Measurements from ENCODE around the gene GALE.

The GALE gene

GRCh38 chr1:23825762-23826522, 25.4 kb upstream of the GALE start:
- Histone ChIP-seq H3K27ac (ENCODE audit: low read depth, low read length) (peak overlapping the region; percentile 81), H3K9ac (ENCODE audit: low read length) (peak overlapping the region; percentile 3), H3K4me1 (ENCODE audit: insufficient read depth, low read length) (peaks cover 12% of the 10 kb centered on the region), H3K27me3 (ENCODE audit: control insufficient read depth in 1 of 2, insufficient read depth in 2 of 2, low read length in 2 of 2) (no peaks in the 10 kb centered on the region), H3K9me3 (ENCODE audit: low read length) (no peaks in the 10 kb centered on the region), H3K4me3 (ENCODE audit: low read depth in 1 of 2, low read length in 2 of 2) (peak overlapping the region; percentile 91 to 100), H3K36me3 (ENCODE audit: insufficient read depth, low read length) (no peaks in the 10 kb centered on the region)

- H3K4me1 ChIP-seq (ENCODE audit: insufficient read depth, low read length): peaks cover 12% of the 10 kb centered on the region
- H3K9ac ChIP-seq (ENCODE audit: low read length): peak within 1 kb of the TSS; percentile 100
- H3K27ac ChIP-seq (ENCODE audit: low read depth, low read length): peak within 1 kb of the TSS; percentile 81
- H3K4me3 ChIP-seq (ENCODE audit: low read depth in 1 of 2, low read length in 2 of 2): peak within 1 kb of the TSS; percentile 91 to 100
- H3K9me3 ChIP-seq (ENCODE audit: low read length): no peaks in the 10 kb centered on the region
- no peaks in the 10 kb centered on the region for H3K36me3 ChIP-seq (ENCODE audit: insufficient read depth, low read length)
- H3K27me3 ChIP-seq (ENCODE audit: control insufficient read depth in 1 of 2, insufficient read depth in 2 of 2, low read length in 2 of 2): no peaks in the 10 kb centered on the region
Observed at GRCh38 chr1:23825076-23825761, 24.7 kb upstream of the GALE start, which contains the start of gene HMGCL. Gene HMGCL (minus strand): TSS chr1:23825429. CDS start chr1:23825415, 14 bp downstream.

GRCh38 chr1:23824711-23825075, 24.1 kb upstream of the GALE start:
- peak overlapping the region; percentile 100 for H3K9ac ChIP-seq (ENCODE audit: low read length)
- peak overlapping the region; percentile 81 for H3K27ac ChIP-seq (ENCODE audit: low read depth, low read length)
- H3K36me3 ChIP-seq (ENCODE audit: insufficient read depth, low read length): no peaks in the 10 kb centered on the region
- H3K9me3 ChIP-seq (ENCODE audit: low read length): no peaks in the 10 kb centered on the region
- peaks cover 12% of the 10 kb centered on the region for H3K4me1 ChIP-seq (ENCODE audit: insufficient read depth, low read length)
- H3K27me3 ChIP-seq (ENCODE audit: control insufficient read depth in 1 of 2, insufficient read depth in 2 of 2, low read length in 2 of 2): no peaks in the 10 kb centered on the region
- peak overlapping the region; percentile 91 to 100 for H3K4me3 ChIP-seq (ENCODE audit: low read depth in 1 of 2, low read length in 2 of 2)

GRCh38 chr1:23823767-23824166, 23.2 kb upstream of the GALE start:
- H3K27ac ChIP-seq (ENCODE audit: low read depth, low read length): no peak overlapping the region
- H3K9ac ChIP-seq (ENCODE audit: low read length): no peak overlapping the region
- no peak overlapping the region for H3K4me3 ChIP-seq (ENCODE audit: low read depth in 1 of 2, low read length in 2 of 2)
- no peaks in the 10 kb centered on the region for H3K9me3 ChIP-seq (ENCODE audit: low read length)
- H3K27me3 ChIP-seq (ENCODE audit: control insufficient read depth in 1 of 2, insufficient read depth in 2 of 2, low read length in 2 of 2): no peaks in the 10 kb centered on the region
- peaks cover 12% of the 10 kb centered on the region for H3K4me1 ChIP-seq (ENCODE audit: insufficient read depth, low read length)
- no peaks in the 10 kb centered on the region for H3K36me3 ChIP-seq (ENCODE audit: insufficient read depth, low read length)

GRCh38 chr1:23817633-23818032, 17.1 kb upstream of the GALE start:
- peaks cover 54% of the 10 kb centered on the region for H3K36me3 ChIP-seq (ENCODE audit: insufficient read depth, low read length)
- H3K9me3 ChIP-seq (ENCODE audit: low read length): no peaks in the 10 kb centered on the region
- H3K9ac ChIP-seq (ENCODE audit: low read length): no peak overlapping the region
- no peaks in the 10 kb centered on the region for H3K27me3 ChIP-seq (ENCODE audit: control insufficient read depth in 1 of 2, insufficient read depth in 2 of 2, low read length in 2 of 2)
- H3K4me1 ChIP-seq (ENCODE audit: insufficient read depth, low read length): no peaks in the 10 kb centered on the region
- no peak overlapping the region for H3K4me3 ChIP-seq (ENCODE audit: low read depth in 1 of 2, low read length in 2 of 2)
- H3K27ac ChIP-seq (ENCODE audit: low read depth, low read length): no peak overlapping the region

GRCh38 chr1:23816906-23817305, 16.4 kb upstream of the GALE start:
- Histone ChIP-seq H3K9me3 (ENCODE audit: low read length) (no peaks in the 10 kb centered on the region), H3K9ac (ENCODE audit: low read length) (no peak overlapping the region), H3K4me3 (ENCODE audit: low read depth in 1 of 2, low read length in 2 of 2) (no peak overlapping the region), H3K36me3 (ENCODE audit: insufficient read depth, low read length) (peaks cover 61% of the 10 kb centered on the region), H3K4me1 (ENCODE audit: insufficient read depth, low read length) (no peaks in the 10 kb centered on the region), H3K27me3 (ENCODE audit: control insufficient read depth in 1 of 2, insufficient read depth in 2 of 2, low read length in 2 of 2) (no peaks in the 10 kb centered on the region), H3K27ac (ENCODE audit: low read depth, low read length) (no peak overlapping the region)

- Histone ChIP-seq H3K27ac (ENCODE audit: low read depth, low read length) (no peak overlapping the region), H3K36me3 (ENCODE audit: insufficient read depth, low read length) (peaks cover 66% of the 10 kb centered on the region), H3K9me3 (ENCODE audit: low read length) (no peaks in the 10 kb centered on the region), H3K9ac (ENCODE audit: low read length) (no peak overlapping the region), H3K4me3 (ENCODE audit: low read depth in 1 of 2, low read length in 2 of 2) (no peak overlapping the region), H3K27me3 (ENCODE audit: control insufficient read depth in 1 of 2, insufficient read depth in 2 of 2, low read length in 2 of 2) (no peaks in the 10 kb centered on the region), H3K4me1 (ENCODE audit: insufficient read depth, low read length) (no peaks in the 10 kb centered on the region)
Observed at GRCh38 chr1:23816361-23816760, 15.8 kb upstream of the GALE start.

- Histone ChIP-seq H3K4me3 (ENCODE audit: low read depth in 1 of 2, low read length in 2 of 2) (no peak overlapping the region), H3K9ac (ENCODE audit: low read length) (no peak overlapping the region), H3K27me3 (ENCODE audit: control insufficient read depth in 1 of 2, insufficient read depth in 2 of 2, low read length in 2 of 2) (no peaks in the 10 kb centered on the region), H3K27ac (ENCODE audit: low read depth, low read length) (no peak overlapping the region), H3K36me3 (ENCODE audit: insufficient read depth, low read length) (peaks cover 74% of the 10 kb centered on the region), H3K9me3 (ENCODE audit: low read length) (no peaks in the 10 kb centered on the region), H3K4me1 (ENCODE audit: insufficient read depth, low read length) (no peaks in the 10 kb centered on the region)
Observed at GRCh38 chr1:23814016-23814415, 13.5 kb upstream of the GALE start.

- Histone ChIP-seq H3K9me3 (ENCODE audit: low read length) (no peaks in the 10 kb centered on the region), H3K36me3 (ENCODE audit: insufficient read depth, low read length) (peaks cover 67% of the 10 kb centered on the region), H3K4me1 (ENCODE audit: insufficient read depth, low read length) (no peaks in the 10 kb centered on the region), H3K9ac (ENCODE audit: low read length) (no peak overlapping the region), H3K4me3 (ENCODE audit: low read depth in 1 of 2, low read length in 2 of 2) (no peak overlapping the region), H3K27ac (ENCODE audit: low read depth, low read length) (no peak overlapping the region), H3K27me3 (ENCODE audit: control insufficient read depth in 1 of 2, insufficient read depth in 2 of 2, low read length in 2 of 2) (no peaks in the 10 kb centered on the region)
Observed at GRCh38 chr1:23810818-23811540, 10.4 kb upstream of the GALE start.

GRCh38 chr1:23809751-23810171, 9.2 kb upstream of the GALE start:
- Histone ChIP-seq H3K9ac (ENCODE audit: low read length) (no peak overlapping the region), H3K4me3 (ENCODE audit: low read depth in 1 of 2, low read length in 2 of 2) (no peak overlapping the region), H3K9me3 (ENCODE audit: low read length) (no peaks in the 10 kb centered on the region), H3K36me3 (ENCODE audit: insufficient read depth, low read length) (peaks cover 62% of the 10 kb centered on the region), H3K27ac (ENCODE audit: low read depth, low read length) (no peak overlapping the region), H3K4me1 (ENCODE audit: insufficient read depth, low read length) (no peaks in the 10 kb centered on the region), H3K27me3 (ENCODE audit: control insufficient read depth in 1 of 2, insufficient read depth in 2 of 2, low read length in 2 of 2) (no peaks in the 10 kb centered on the region)

GRCh38 chr1:23807453-23807852, 6.9 kb upstream of the GALE start:
- Histone ChIP-seq H3K9ac (ENCODE audit: low read length) (no peak overlapping the region), H3K4me3 (ENCODE audit: low read depth in 1 of 2, low read length in 2 of 2) (no peak overlapping the region), H3K27ac (ENCODE audit: low read depth, low read length) (no peak overlapping the region), H3K9me3 (ENCODE audit: low read length) (no peaks in the 10 kb centered on the region), H3K27me3 (ENCODE audit: control insufficient read depth in 1 of 2, insufficient read depth in 2 of 2, low read length in 2 of 2) (no peaks in the 10 kb centered on the region), H3K36me3 (ENCODE audit: insufficient read depth, low read length) (peaks cover 43% of the 10 kb centered on the region), H3K4me1 (ENCODE audit: insufficient read depth, low read length) (no peaks in the 10 kb centered on the region)

Measured in muscle layer of colon (tissue), 2 donors.